HCT116 (cell line): ENCODE data around the gene HYAL1. TPM values are rescaled to one million over a fixed set of nuclear protein-coding genes. Genes with fewer than 3 reads are reported as not detected.

ENCODE experiments used
- ATAC-seq: fragments of 200-7000 bp; cut with Tn5 transposase; 2 replicates; pipeline ENCODE4 v1.9.1; 2020; ENCODE audit warnings: mild to moderate bottlenecking, moderate library complexity
- BruUV-seq: library from RNA; stranded (reverse); fragments of 400-500 nt; replicated peaks from 2 replicates; lab custom pipeline; 2021; lab: Mats Ljungman, UMichigan
- CTCF ChIA-PET: fragments of 300-600 bp; sonication (Branson Sonifier 250); formaldehyde crosslinking; loops from one replicate; lab custom pipeline; 2021; ENCODE audit warnings: antibody characterized with exemption; lab: Charles Lee
- POLR2A ChIA-PET: fragments of 300-600, 350-600 bp; sonication (Branson Sonifier 250); formaldehyde crosslinking; loops from one replicate; lab custom pipeline; 2021; ENCODE audit warnings: antibody characterized with exemption; lab: Charles Lee
- RAD21 ChIA-PET, 2 experiments: fragments of 300-600 bp; sonication (Branson Sonifier 250); formaldehyde crosslinking; loops; one replicate each; lab custom pipeline; 2023; ENCODE audit warnings: low total read pairs in 2 of 2; ENCODE audit not compliant: uncharacterized antibody in 2 of 2, unreplicated experiment in 2 of 2, low non-redundant PET in 1 of 2; lab: Charles Lee
- DNase-seq: peaks from one replicate; pipeline ENCODE4 v3.0.0-alpha.2; 2010; ENCODE audit warnings: low read depth, low spot score
- H2AFZ ChIP-seq: fragments of 200-600 bp; shearing (Covaris generic), sonication (generic); 2 replicates; pipeline ENCODE4 v1.6.1; 2017; ENCODE audit warnings: low read depth, mixed run types, mixed read lengths, antibody characterized with exemption, low read length; ENCODE audit not compliant: poor library complexity, severe bottlenecking
- H3K27ac ChIP-seq: 2 replicates; pipeline ENCODE4 v1.5.1; 2012; ENCODE audit warnings: low read depth, low read length
- H3K27me3 ChIP-seq: fragments of 200-600 bp; sonication (generic); 2 replicates; pipeline ENCODE4 v1.6.1; 2016; ENCODE audit warnings: mixed run types, low read length, mixed read lengths; ENCODE audit not compliant: insufficient read depth
- H3K36me3 ChIP-seq, 2 experiments: fragments of 200-500 bp in 1 of 2; fragments of 200-600 bp in 1 of 2; sonication (Bioruptor generic) in 1 of 2; sonication (generic) in 1 of 2; 2 replicates each; pipeline versions ENCODE4 v1.5.1 to v1.6.1; 2014 to 2016; ENCODE audit warnings: low read length in 2 of 2, inconsistent platforms in 1 of 2, mixed read lengths in 1 of 2, mixed run types in 1 of 2; ENCODE audit not compliant: insufficient read depth in 2 of 2, control insufficient read depth in 1 of 2
- H3K4me1 ChIP-seq, 2 experiments: fragments of 200-600 bp in 1 of 2; sonication (generic) in 1 of 2; 2 replicates each; pipeline versions ENCODE4 v1.5.1 to v1.6.1; 2012 to 2017; ENCODE audit warnings: low read length in 2 of 2, inconsistent platforms in 1 of 2, mild to moderate bottlenecking in 1 of 2, mixed read lengths in 1 of 2, mixed run types in 1 of 2, moderate library complexity in 1 of 2; ENCODE audit not compliant: insufficient read depth in 2 of 2, control insufficient read depth in 1 of 2
- H3K4me2 ChIP-seq: fragments of 200-600 bp; sonication (generic); 2 replicates; pipeline ENCODE4 v1.6.1; 2017; ENCODE audit warnings: mixed run types, low read length, mixed read lengths
- H3K4me3 ChIP-seq, 2 experiments: fragments of 200-600 bp in 1 of 2; sonication (generic) in 1 of 2; replicated peaks in 1 of 2; 2 replicates each; pipeline ENCODE4 v1.5.1; 2011 to 2016; ENCODE audit warnings: low read length in 2 of 2, control low read depth in 1 of 2, low read depth in 1 of 2, mild to moderate bottlenecking in 1 of 2, mixed read lengths in 1 of 2, mixed run types in 1 of 2
- H3K79me2 ChIP-seq: fragments of 200-600 bp; sonication (generic); 2 replicates; pipeline ENCODE4 v1.6.1; 2017; ENCODE audit warnings: mild to moderate bottlenecking, mixed run types, low read length, moderate library complexity, mixed read lengths; ENCODE audit not compliant: insufficient read depth
- H3K9ac ChIP-seq: fragments of 200-600 bp; sonication (generic); 2 replicates; pipeline ENCODE4 v1.6.1; 2016; ENCODE audit warnings: low read length, mixed read lengths
- H3K9me2 ChIP-seq: fragments of 200-600 bp; sonication (generic), shearing (Covaris generic); 2 replicates; pipeline ENCODE4 v1.6.1; 2017; ENCODE audit warnings: mixed run types, mild to moderate bottlenecking, moderate library complexity; ENCODE audit not compliant: insufficient read depth
- H3K9me3 ChIP-seq, 2 experiments: fragments of 200-500 bp in 1 of 2; fragments of 200-600 bp in 1 of 2; sonication (Bioruptor generic) in 1 of 2; sonication (generic) in 1 of 2; 2 replicates each; pipeline ENCODE4 v1.6.1; 2014 to 2017; ENCODE audit warnings: low read length in 2 of 2, mixed read lengths in 2 of 2, inconsistent platforms in 1 of 2, low read depth in 1 of 2, mild to moderate bottlenecking in 1 of 2, mixed run types in 1 of 2, moderate library complexity in 1 of 2; ENCODE audit not compliant: control insufficient read depth in 1 of 2, insufficient read depth in 1 of 2
- H4K20me1 ChIP-seq: fragments of 200-600 bp; sonication (generic), shearing (Covaris generic); 2 replicates; pipeline ENCODE4 v1.6.1; 2017; ENCODE audit warnings: mixed run types, mild to moderate bottlenecking, moderate library complexity; ENCODE audit not compliant: insufficient read depth
- ELF1 ChIP-seq: IDR thresholded peaks from 2 replicates; pipeline ENCODE4 v1.6.1; 2012; ENCODE audit warnings: low read depth, borderline replicate concordance
- EZH2 ChIP-seq: fragments of 200-600 bp; sonication (generic); IDR thresholded peaks from 2 replicates; pipeline ENCODE4 v1.6.1; 2017; ENCODE audit warnings: antibody characterized with exemption, mixed run types
- intact Hi-C: fragments of 100-400 bp; cut with micrococcal nuclease; formaldehyde crosslinking; loops from 2 replicates; pipeline ENCODE4 v1.10.0; 2022
- total RNA-seq: library from RNA; stranded (reverse); gene quantifications from one replicate; pipeline ENCODE4 v1.2.1, GENCODE V29; 2021; ENCODE audit not compliant: unreplicated experiment
- TF ChIP-seq, protein P1 (sequence below), 3 experiments: fragments of 200-600 bp in 1 of 3; sonication (generic) in 1 of 3; IDR thresholded peaks in 2 of 3; conservative IDR thresholded peaks in 1 of 3; 2 replicates each; pipeline ENCODE4 v1.5.1; 2012 to 2017; ENCODE audit warnings: low read depth in 2 of 3, low read length in 2 of 3, antibody characterized with exemption in 1 of 3, borderline replicate concordance in 1 of 3, control low read depth in 1 of 3, mild to moderate bottlenecking in 1 of 3, mixed read lengths in 1 of 3, mixed run types in 1 of 3, moderate library complexity in 1 of 3; ENCODE audit not compliant: insufficient read depth in 1 of 3

Gene HYAL1
- total RNA-seq, 1 experiment from 2014 or later, result 6.1 TPM

DNA sequence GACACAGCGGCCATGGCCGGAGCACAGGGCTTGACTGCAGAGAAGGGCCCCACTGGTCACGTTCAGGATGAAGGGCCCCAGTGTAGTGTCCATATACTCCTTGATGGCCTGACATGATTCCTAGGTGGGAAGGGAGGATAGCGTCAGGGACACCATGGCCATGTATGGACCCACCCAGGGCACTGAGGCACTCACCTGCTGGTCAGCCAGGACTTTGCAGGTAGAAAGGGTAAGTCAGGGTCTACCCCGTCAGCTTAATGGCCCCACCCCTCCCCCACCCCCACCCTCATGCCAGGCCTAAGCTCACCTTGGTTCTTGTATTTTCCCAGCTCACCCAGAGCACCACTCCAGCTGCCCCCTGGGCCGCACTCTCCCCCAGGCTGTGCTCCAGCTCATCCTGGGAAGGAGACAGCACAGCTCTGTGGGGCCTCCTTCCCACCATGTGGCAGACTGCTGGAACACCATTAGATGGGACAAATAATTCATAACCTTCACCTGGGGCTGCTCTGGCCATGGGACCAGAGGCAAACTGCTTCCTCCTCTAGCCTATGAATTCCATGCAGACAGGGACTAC lies 2.6 kb downstream of the HYAL1 start:
- no peaks in the 10 kb centered on the region for H3K27me3 ChIP-seq
- intact Hi-C loops, result no loop called here
- peaks cover 3% of the 10 kb centered on the region; the same call in 1 of the 2 replicates for H3K79me2 ChIP-seq
- H3K27ac ChIP-seq, result peak overlapping the region; percentile 73
- no peaks in the 10 kb centered on the region for H3K36me3 ChIP-seq
- peak overlapping the region; percentile 72 for H3K9ac ChIP-seq
- H3K4me1 ChIP-seq, result peaks cover 21 to 53% of the 10 kb centered on the region in 2 experiments
- no peaks in the 10 kb centered on the region for H3K9me2 ChIP-seq
- H2AFZ ChIP-seq, result no peak overlapping the region
- BruUV-seq, result no TSS peak
- H3K4me3 ChIP-seq, result peak overlapping the region; percentile 48 to 92; a peak in 3 of 4 replicates
- RAD21 ChIA-PET, result no interaction called here
- POLR2A ChIA-PET, result interaction anchor here (0.6 to 1.4 kb wide), 2 partner anchors 9 to 16 kb away, joined by 3 to 6 read pairs; partner anchors contain the start of gene IFRD2
- peak overlapping the region; percentile 97 for H3K4me2 ChIP-seq
- CTCF ChIA-PET, result interaction anchor here (0.7 kb wide), 1 partner anchor 17 kb away, joined by 3 read pairs; no protein-coding TSS in a partner anchor
- no peaks in the 10 kb centered on the region for H3K9me3 ChIP-seq
- ATAC-seq, result no peak
- no peak for DNase-seq
- no peaks in the 10 kb centered on the region for H4K20me1 ChIP-seq
- TF ChIP-seq EZH2 (no peak), ELF1 (no peak)
- TF ChIP-seq, protein P1, sequence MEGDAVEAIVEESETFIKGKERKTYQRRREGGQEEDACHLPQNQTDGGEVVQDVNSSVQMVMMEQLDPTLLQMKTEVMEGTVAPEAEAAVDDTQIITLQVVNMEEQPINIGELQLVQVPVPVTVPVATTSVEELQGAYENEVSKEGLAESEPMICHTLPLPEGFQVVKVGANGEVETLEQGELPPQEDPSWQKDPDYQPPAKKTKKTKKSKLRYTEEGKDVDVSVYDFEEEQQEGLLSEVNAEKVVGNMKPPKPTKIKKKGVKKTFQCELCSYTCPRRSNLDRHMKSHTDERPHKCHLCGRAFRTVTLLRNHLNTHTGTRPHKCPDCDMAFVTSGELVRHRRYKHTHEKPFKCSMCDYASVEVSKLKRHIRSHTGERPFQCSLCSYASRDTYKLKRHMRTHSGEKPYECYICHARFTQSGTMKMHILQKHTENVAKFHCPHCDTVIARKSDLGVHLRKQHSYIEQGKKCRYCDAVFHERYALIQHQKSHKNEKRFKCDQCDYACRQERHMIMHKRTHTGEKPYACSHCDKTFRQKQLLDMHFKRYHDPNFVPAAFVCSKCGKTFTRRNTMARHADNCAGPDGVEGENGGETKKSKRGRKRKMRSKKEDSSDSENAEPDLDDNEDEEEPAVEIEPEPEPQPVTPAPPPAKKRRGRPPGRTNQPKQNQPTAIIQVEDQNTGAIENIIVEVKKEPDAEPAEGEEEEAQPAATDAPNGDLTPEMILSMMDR (IDR thresholded peaks at IDR 0.05 in 2 of 3, conservative IDR thresholded peaks at IDR 0.05 in 1 of 3; ENCODE audit: borderline replicate concordance in 1 of 3, insufficient read depth in 1 of 3, low read depth in 2 of 3, low read length in 2 of 3), result 0 out of 6 replicates have a peak, but pooled peaks of 1 of the 3 experiments have one; percentile 2
